WERI-Rb-1 (cell line): ENCODE results near the gene DSE.

Source experiments
- DNase-seq: peaks from one replicate; pipeline ENCODE4 v3.0.0-alpha.2; 2020
- H3K27ac ChIP-seq: fragments of 250-450 bp; sonication (Bioruptor Pico); 2 replicates; pipeline ENCODE4 v1.5.1; 2020; ENCODE audit warnings: mild to moderate bottlenecking, moderate library complexity
- H3K27me3 ChIP-seq: fragments of 250-450 bp; sonication (Bioruptor Pico); 2 replicates; pipeline ENCODE4 v1.5.1; 2021; ENCODE audit warnings: mild to moderate bottlenecking, low read depth, moderate library complexity; ENCODE audit not compliant: insufficient read depth, severe bottlenecking
- H3K36me3 ChIP-seq: fragments of 250-450 bp; sonication (Bioruptor Pico); 2 replicates; pipeline ENCODE4 v1.5.1; 2020; ENCODE audit warnings: mild to moderate bottlenecking, moderate library complexity
- H3K4me3 ChIP-seq: 2 replicates; pipeline ENCODE4 v1.5.1; 2011; ENCODE audit warnings: low read depth, mild to moderate bottlenecking, control low read depth, low read length
- H3K9me3 ChIP-seq: fragments of 250-450 bp; sonication (Bioruptor Pico); 2 replicates; pipeline ENCODE4 v1.5.1; 2021; ENCODE audit warnings: mild to moderate bottlenecking, moderate library complexity; ENCODE audit not compliant: severe bottlenecking
- CTCF ChIP-seq: IDR thresholded peaks from 2 replicates; pipeline ENCODE4 v1.5.1; 2011; ENCODE audit warnings: low read depth, mild to moderate bottlenecking, control low read depth, inconsistent platforms, low read length

Gene DSE

GRCh38 chr6:116438590-116439448, 68.1 kb downstream of the DSE start:
- no peaks in the 10 kb centered on the region for H3K27me3 ChIP-seq
- no peaks in the 10 kb centered on the region for H3K36me3 ChIP-seq
- TF ChIP-seq CTCF: no peak
- no peak for DNase-seq
- H3K27ac ChIP-seq: no peak overlapping the region
- H3K9me3 ChIP-seq: no peaks in the 10 kb centered on the region
- no peak overlapping the region for H3K4me3 ChIP-seq

DNA sequence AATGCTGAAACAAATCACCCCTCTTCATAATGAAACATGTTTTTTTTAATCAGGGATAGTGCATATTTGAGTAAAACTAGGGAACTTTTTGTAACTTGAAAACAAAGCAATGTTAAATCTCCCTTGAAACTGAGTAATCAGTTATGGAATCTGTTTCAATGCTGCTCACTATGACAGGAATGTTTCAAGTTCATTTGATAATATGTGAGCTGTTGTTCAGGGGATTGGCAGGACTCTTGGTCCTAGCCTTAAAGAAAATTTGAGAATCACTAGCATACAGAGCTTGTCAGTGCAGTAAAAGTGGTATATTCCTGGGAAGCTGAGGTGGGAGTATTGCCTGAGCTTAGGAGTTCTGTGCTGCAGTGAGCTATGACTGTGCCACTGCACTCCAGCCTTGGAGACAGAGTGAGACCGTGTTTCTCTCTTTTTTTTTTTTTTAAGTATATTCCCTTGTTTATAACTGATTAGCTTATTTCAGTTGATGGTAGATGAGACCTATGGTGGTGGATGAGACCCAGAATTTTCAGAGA, 68.8 kb downstream of the DSE start:
- Histone ChIP-seq H3K27ac (no peak overlapping the region), H3K36me3 (no peaks in the 10 kb centered on the region), H3K4me3 (no peak overlapping the region), H3K27me3 (no peaks in the 10 kb centered on the region), H3K9me3 (no peaks in the 10 kb centered on the region)
- no peak for DNase-seq
- TF ChIP-seq CTCF: no peak

DNA sequence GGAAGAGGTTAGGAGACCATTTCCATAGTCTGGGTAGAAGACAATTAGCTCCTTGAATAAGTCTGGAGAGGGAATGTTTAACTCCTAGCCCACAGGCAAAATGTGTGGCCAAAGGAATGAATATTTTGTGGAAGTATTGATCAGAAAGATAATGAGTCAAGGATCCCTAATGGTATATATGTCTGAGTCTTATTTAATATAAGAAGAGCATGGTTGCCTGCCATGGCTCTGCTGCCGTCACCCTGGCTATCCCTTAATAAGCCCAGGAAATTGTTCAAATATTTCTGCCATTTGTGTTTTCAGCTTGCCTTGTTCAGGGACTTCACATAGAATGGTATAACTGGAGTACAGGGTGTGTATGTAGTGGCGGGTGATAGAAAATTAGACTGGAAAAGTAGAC, 72.4 kb downstream of the DSE start:
- TF ChIP-seq CTCF: no peak
- H3K36me3 ChIP-seq: no peaks in the 10 kb centered on the region
- H3K4me3 ChIP-seq: no peak overlapping the region
- no peaks in the 10 kb centered on the region for H3K9me3 ChIP-seq
- no peak for DNase-seq
- H3K27ac ChIP-seq: no peak overlapping the region
- H3K27me3 ChIP-seq: no peaks in the 10 kb centered on the region

GRCh38 chr6:116444092-116444491, 73.3 kb downstream of the DSE start:
- no peaks in the 10 kb centered on the region for H3K27me3 ChIP-seq
- no peak for DNase-seq
- no peaks in the 10 kb centered on the region for H3K36me3 ChIP-seq
- no peaks in the 10 kb centered on the region for H3K9me3 ChIP-seq
- peak; percentile 55 for TF ChIP-seq CTCF
- no peak overlapping the region for H3K4me3 ChIP-seq
- no peak overlapping the region for H3K27ac ChIP-seq

- H3K27ac ChIP-seq: no peak overlapping the region
- H3K4me3 ChIP-seq: no peak overlapping the region
- no peaks in the 10 kb centered on the region for H3K9me3 ChIP-seq
- no peak for DNase-seq
- no peaks in the 10 kb centered on the region for H3K36me3 ChIP-seq
- TF ChIP-seq CTCF: no peak
- H3K27me3 ChIP-seq: no peaks in the 10 kb centered on the region
These were observed 73.8 kb downstream of the DSE start for GRCh38 chr6:116444575-116444974.
